ENCODE results near the gene KLK2.
A peak's percentile ranks its signal among the peaks of the same experiment; 100 is the strongest.

KLK2 gene

DNA sequence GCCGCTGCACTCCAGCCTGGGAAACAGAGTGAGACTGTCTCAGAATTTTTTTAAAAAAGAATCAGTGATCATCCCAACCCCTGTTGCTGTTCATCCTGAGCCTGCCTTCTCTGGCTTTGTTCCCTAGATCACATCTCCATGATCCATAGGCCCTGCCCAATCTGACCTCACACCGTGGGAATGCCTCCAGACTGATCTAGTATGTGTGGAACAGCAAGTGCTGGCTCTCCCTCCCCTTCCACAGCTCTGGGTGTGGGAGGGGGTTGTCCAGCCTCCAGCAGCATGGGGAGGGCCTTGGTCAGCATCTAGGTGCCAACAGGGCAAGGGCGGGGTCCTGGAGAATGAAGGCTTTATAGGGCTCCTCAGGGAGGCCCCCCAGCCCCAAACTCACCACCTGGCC is at the start of gene KLK2:
Gene KLK2 (plus strand): TSS at position 384 of the 400 bp plus-strand sequence. CDS start 35 bp downstream, outside the sequence.
- no peak for DNase-seq

GRCh38 chr19:50826492-50827240 is 46.6 kb upstream of the KLK2 start:
- DNase-seq, result no peak

GRCh38 chr19:50827476-50827875 is 45.8 kb upstream of the KLK2 start:
- no peak for DNase-seq

GRCh38 chr19:50829801-50830200 is 43.4 kb upstream of the KLK2 start:
- DNase-seq, result no peak

- no peak for DNase-seq
Measured at GRCh38 chr19:50830266-50831025, 42.8 kb upstream of the KLK2 start.

GRCh38 chr19:50831026-50831396 is 42.2 kb upstream of the KLK2 start:
- DNase-seq, result no peak

- no peak for DNase-seq
Measured at GRCh38 chr19:50832666-50833065, 40.6 kb upstream of the KLK2 start.

DNA sequence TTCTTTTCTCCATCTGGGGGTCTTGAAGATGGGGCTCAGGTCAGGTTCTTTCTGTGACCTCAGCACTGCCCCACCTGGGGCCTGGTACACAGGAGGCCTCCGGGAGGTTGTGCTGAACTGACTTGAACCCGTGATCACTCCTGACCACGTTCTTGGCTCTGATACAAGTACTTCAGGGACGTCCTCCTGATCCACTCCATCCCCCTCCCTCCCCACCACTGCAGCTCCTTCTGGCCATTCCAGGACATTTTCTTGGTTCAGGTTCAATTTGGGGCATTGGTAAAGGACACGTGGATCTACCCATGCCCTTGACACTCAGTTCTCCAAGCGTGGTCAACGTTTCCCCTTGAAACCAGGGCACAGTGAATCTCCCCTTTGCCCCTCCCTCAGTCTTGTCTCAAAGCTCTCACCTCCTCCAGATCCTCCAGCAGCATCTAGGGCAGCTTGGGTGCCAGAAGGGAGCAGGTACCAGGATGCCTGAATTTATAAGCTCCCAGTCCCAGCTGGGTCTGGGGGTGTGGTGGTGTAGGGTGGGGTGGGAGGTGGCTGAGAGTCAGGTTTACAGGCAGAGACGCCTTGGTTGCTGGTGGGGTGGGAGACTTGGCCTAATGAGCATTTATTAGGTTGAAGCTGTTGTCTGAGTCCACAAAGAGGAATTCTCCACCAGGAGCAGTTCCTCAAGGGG is 40.0 kb upstream of the KLK2 start, which contains the start of gene KLK15:
Gene KLK15 (minus strand): TSS at position 458 of the 685 bp plus-strand sequence. CDS start 2,082 bp downstream, outside the sequence.
- no peak for DNase-seq

GRCh38 chr19:50833802-50834167 is 39.5 kb upstream of the KLK2 start:
- no peak for DNase-seq

DNA sequence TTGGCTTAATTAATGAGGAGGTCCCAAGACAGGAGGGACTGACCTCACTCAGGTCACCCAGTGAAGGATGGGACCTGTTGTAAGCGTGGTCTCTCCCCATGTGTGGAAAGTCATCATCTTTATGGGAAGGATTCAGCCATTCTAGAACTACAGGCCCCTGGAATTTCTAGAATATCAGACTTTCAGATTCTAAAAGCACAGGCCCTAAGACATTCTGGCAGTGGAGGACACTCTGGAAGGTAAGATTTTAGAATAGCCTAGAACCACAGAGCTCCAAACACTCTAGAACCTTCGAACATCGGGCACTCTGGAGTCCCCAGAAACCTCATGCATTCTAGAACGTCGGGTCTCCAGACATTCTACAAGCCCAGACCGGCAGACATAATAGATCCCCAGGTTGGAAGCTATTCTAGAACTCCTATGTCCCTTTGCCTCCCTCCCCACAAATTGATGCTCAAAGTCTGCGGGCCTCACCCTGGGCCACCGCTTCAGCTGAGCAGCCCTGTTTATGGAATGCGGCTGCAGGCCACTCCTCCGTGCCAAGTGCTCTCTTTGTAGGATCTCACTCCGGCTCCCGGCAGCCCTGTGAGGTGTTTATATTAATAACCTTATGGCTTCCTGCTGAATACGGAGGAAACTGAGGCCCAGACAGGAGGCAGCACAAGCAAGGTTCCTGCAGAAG is 38.0 kb upstream of the KLK2 start:
- no peak for DNase-seq

GRCh38 chr19:50835785-50836542 is 37.3 kb upstream of the KLK2 start:
- DNase-seq, result peak; percentile 73

- DNase-seq, result no peak
Measured at GRCh38 chr19:50836543-50837195, 36.6 kb upstream of the KLK2 start.

DNA sequence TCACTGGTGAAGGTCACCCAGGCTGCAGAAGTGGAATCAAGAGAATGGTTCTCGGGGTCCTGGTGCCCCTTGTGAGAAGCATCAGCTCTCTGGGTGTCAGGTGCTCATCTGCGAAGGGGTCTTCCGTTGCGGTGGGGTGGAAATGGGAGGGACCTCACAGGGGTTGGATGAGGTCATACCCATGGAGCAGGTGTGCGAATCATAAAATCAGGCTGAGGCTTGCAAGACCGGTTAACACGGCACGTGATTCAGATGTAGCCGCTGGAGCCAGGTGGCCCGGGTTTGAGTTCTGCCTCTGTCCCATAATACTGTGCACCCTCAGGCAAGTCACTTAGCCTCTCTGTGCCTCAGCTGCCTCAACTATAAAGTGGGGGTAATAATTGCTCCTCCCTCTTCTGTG is 35.9 kb upstream of the KLK2 start:
- no peak for DNase-seq

GRCh38 chr19:50838239-50838638 is 35.0 kb upstream of the KLK2 start:
- no peak for DNase-seq

DNA sequence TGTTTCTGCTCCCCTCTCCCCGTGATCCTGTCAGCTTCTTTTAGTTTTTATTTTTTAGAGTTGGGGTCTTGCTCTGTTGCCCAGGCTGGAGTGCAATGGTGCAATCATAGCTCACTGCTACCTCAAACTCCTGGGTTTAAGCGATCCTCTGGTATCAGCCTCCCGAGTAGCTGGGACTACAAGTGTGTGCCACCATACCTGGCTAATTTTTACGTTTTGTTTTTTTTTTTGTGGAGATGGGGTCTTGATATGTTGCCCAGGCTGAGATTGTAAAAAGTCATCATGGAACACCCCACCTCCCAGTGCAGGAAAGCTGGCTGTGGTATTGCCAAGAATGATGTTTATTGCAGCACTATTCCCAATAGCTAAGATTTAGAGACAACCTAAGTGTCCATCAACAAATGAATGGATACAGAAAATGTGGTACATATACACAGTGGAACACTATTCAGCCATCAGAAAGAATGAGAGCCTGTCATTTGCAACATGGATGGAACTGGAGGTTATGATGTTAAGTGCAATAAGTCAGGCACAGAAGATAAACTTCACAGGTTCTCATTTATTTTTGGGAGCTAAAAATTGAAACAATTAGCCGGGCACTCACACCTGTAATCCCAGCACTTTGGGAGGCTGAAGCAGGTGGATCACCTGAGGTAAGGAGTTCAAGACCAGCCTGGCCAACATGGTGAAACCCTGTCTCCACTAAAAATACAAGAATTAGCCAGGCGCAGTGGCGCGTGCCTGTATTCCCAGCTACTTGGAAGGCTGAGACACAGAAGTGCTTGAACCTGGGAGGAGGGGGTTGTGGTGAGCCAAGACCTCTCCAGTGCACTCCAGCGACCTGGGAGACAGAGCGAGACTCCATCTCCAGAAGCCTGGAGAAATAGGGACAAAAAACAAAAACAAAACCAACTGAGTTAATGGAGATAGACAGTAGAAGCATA is 33.3 kb upstream of the KLK2 start:
- DNase-seq, result no peak

- DNase-seq, result no peak
Measured at GRCh38 chr19:50842130-50842529, 31.1 kb upstream of the KLK2 start.

DNA sequence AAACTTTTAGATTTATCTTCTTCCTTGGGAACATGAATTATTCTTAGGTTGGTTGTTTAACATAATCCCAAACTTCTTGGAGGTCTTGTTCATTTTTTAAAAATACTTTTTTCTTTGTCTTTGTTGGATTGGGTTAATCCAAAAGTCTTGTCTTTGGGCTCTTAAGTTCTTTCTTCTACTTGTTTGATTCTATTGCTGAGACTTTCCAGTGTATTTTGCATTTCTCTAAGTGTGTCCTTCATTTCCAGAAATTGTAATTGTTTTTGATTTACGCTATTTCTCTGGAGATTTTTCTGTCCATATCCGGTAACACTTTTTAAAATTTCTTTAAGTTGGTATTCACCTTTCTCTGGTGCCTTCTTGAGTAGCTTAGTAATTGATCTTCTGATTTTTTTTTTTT is 30.0 kb upstream of the KLK2 start:
- no peak for DNase-seq

GRCh38 chr19:50843701-50844221 is 29.5 kb upstream of the KLK2 start:
- no peak for DNase-seq

GRCh38 chr19:50844296-50844935 is 28.8 kb upstream of the KLK2 start:
- DNase-seq, result no peak

- DNase-seq, result no peak
Measured at GRCh38 chr19:50850738-50851137, 22.5 kb upstream of the KLK2 start.
